Measurements from ENCODE around the gene ZNF805.

- no peak for TF ChIP-seq CTCF (IDR thresholded peaks at IDR 0.05)
- no peak for TF ChIP-seq POLR2A (IDR thresholded peaks at IDR 0.05)
Measured at GRCh38 chr19:57271280-57271679, 30.8 kb downstream of the ZNF805 start.

All from vagina (tissue), 2 donors.